ENCODE data around the gene ATG4B. TPM values are rescaled to one million over a fixed set of nuclear protein-coding genes. Genes with fewer than 3 reads are reported as not detected.

ATG4B gene
- total RNA-seq, 1 donor from 2014 or later, result 80.7 TPM

GRCh38 chr2:241609859-241610793 is 27.4 kb upstream of the ATG4B start:
- H3K4me3 Mint-ChIP-seq, result peak overlapping the region; percentile 81
- peaks cover 10% of the 10 kb centered on the region for H3K4me1 Mint-ChIP-seq
- Histone ChIP-seq H3F3A (ENCODE audit: low read depth) (peaks cover 4% of the 10 kb centered on the region), H3K27ac (no peak overlapping the region), H3K4me3 (peak overlapping the region; percentile 61), H3K36me3 (no peaks in the 10 kb centered on the region), H3K27me3 (no peaks in the 10 kb centered on the region), H3K9me3 (ENCODE audit: low read depth) (no peaks in the 10 kb centered on the region), H3K4me2 (peak overlapping the region; percentile 89), H3K9ac (peak overlapping the region; percentile 63), H4K20me1 (ENCODE audit: low read depth) (no peaks in the 10 kb centered on the region), H3K4me1 (peaks cover 8% of the 10 kb centered on the region), H2AFZ (replicated peaks) (peak overlapping the region; percentile 70), H3K79me2 (ENCODE audit: low read depth) (peaks cover 15% of the 10 kb centered on the region)
- peak; percentile 97 for DNase-seq (ENCODE audit: low spot score)
- no peaks in the 10 kb centered on the region for H3K9me3 Mint-ChIP-seq
- TF ChIP-seq CTCF (IDR thresholded peaks at IDR 0.05), result peak; percentile 72
- no peak for TF ChIP-seq EZH2 (IDR thresholded peaks at IDR 0.05)
- H3K27ac Mint-ChIP-seq, result no peak overlapping the region
- H3K27me3 Mint-ChIP-seq (ENCODE audit: insufficient read depth, low read depth), result peaks cover 2% of the 10 kb centered on the region
- peaks cover 4% of the 10 kb centered on the region for H3K36me3 Mint-ChIP-seq

GRCh38 chr2:241611062-241611461 is 26.4 kb upstream of the ATG4B start:
- Histone ChIP-seq H2AFZ (replicated peaks) (no peak overlapping the region), H3K36me3 (no peaks in the 10 kb centered on the region), H3K4me3 (no peak overlapping the region), H3K9me3 (ENCODE audit: low read depth) (no peaks in the 10 kb centered on the region), H3K27ac (no peak overlapping the region), H3K4me2 (peak overlapping the region; percentile 89), H3K9ac (no peak overlapping the region), H4K20me1 (ENCODE audit: low read depth) (no peaks in the 10 kb centered on the region), H3F3A (ENCODE audit: low read depth) (peaks cover 4% of the 10 kb centered on the region), H3K4me1 (peaks cover 8% of the 10 kb centered on the region), H3K27me3 (no peaks in the 10 kb centered on the region), H3K79me2 (ENCODE audit: low read depth) (peaks cover 15% of the 10 kb centered on the region)
- Mint-ChIP-seq H3K4me1 (peaks cover 10% of the 10 kb centered on the region), H3K4me3 (peak overlapping the region; percentile 76), H3K9me3 (no peaks in the 10 kb centered on the region), H3K27me3 (ENCODE audit: insufficient read depth, low read depth) (peaks cover 2% of the 10 kb centered on the region), H3K27ac (no peak overlapping the region), H3K36me3 (peaks cover 4% of the 10 kb centered on the region)
- TF ChIP-seq EZH2 (IDR thresholded peaks at IDR 0.05), result no peak
- no peak for TF ChIP-seq CTCF (IDR thresholded peaks at IDR 0.05)
- TF ChIP-seq EZH2phosphoT487 (IDR thresholded peaks at IDR 0.05), result no peak
- DNase-seq (ENCODE audit: low spot score), result no peak

GRCh38 chr2:241612156-241613016 is 25.1 kb upstream of the ATG4B start:
- Histone ChIP-seq H2AFZ (replicated peaks) (no peak overlapping the region), H3K9ac (no peak overlapping the region), H3K79me2 (ENCODE audit: low read depth) (peaks cover 28% of the 10 kb centered on the region), H3K9me3 (ENCODE audit: low read depth) (no peaks in the 10 kb centered on the region), H3K4me1 (peaks cover 11% of the 10 kb centered on the region), H3K4me2 (no peak overlapping the region), H4K20me1 (ENCODE audit: low read depth) (no peaks in the 10 kb centered on the region), H3F3A (ENCODE audit: low read depth) (peaks cover 4% of the 10 kb centered on the region), H3K27ac (no peak overlapping the region), H3K36me3 (no peaks in the 10 kb centered on the region), H3K27me3 (no peaks in the 10 kb centered on the region), H3K4me3 (no peak overlapping the region)
- Mint-ChIP-seq H3K36me3 (peaks cover 4% of the 10 kb centered on the region), H3K27ac (no peak overlapping the region), H3K9me3 (no peaks in the 10 kb centered on the region), H3K4me1 (peaks cover 12% of the 10 kb centered on the region), H3K27me3 (ENCODE audit: insufficient read depth, low read depth) (peaks cover 6% of the 10 kb centered on the region), H3K4me3 (no peak overlapping the region)
- TF ChIP-seq EZH2phosphoT487 (IDR thresholded peaks at IDR 0.05) (no peak), CTCF (IDR thresholded peaks at IDR 0.05) (no peak), EZH2 (IDR thresholded peaks at IDR 0.05) (no peak)
- no peak for DNase-seq (ENCODE audit: low spot score)
